HepG2 (cell line): ENCODE data around the gene UGCG.

Experiments
- GABPA ChIP-seq, 2 experiments: IDR thresholded peaks; 2 replicates each; pipeline ENCODE4 v1.6.1; 2011 to 2016; ENCODE audit warnings: low read depth in 2 of 2, low read length in 1 of 2, missing biosample characterization in 1 of 2, missing genetic modification characterization in 1 of 2
- JARID2 ChIP-seq: sonication (generic); formaldehyde crosslinking; IDR thresholded peaks from 2 replicates; pipeline ENCODE4 v1.8.1; 2023; ENCODE audit warnings: missing genetic modification reagents, inconsistent platforms; ENCODE audit not compliant: insufficient replicate concordance
- RAD21 ChIP-seq: fragments of 450-650 bp; formaldehyde crosslinking; IDR thresholded peaks from 2 replicates; pipeline ENCODE4 v1.5.0; 2020; ENCODE audit warnings: mild to moderate bottlenecking
- TSC22D2 ChIP-seq: sonication (generic); formaldehyde crosslinking; IDR thresholded peaks from 2 replicates; pipeline ENCODE4 v1.5.1; 2020; ENCODE audit warnings: missing genetic modification reagents, mild to moderate bottlenecking, borderline replicate concordance
- UBTF ChIP-seq: sonication (generic); formaldehyde crosslinking; IDR thresholded peaks from 2 replicates; pipeline ENCODE4 v1.4.0; 2020; ENCODE audit warnings: mild to moderate bottlenecking, missing genetic modification reagents
- ZBTB14 ChIP-seq: sonication (generic); formaldehyde crosslinking; IDR thresholded peaks from 2 replicates; pipeline ENCODE4 v1.4.0; 2020; ENCODE audit warnings: missing genetic modification reagents
- TF ChIP-seq, protein P1 (sequence below): sonication (generic); formaldehyde crosslinking; IDR thresholded peaks from 2 replicates; pipeline ENCODE4 v1.5.0; 2020; ENCODE audit warnings: mild to moderate bottlenecking, missing genetic modification reagents, moderate library complexity

GRCh38 chr9:111924281-111924680 lies 27.7 kb downstream of the UGCG start:
- TF ChIP-seq JARID2 (CRISPR knock-in tag) (no peak), TSC22D2 (CRISPR knock-in tag) (no peak), RAD21 (CRISPR knock-in tag) (no peak), UBTF (CRISPR knock-in tag) (no peak), ZBTB14 (CRISPR knock-in tag) (no peak), GABPA (IDR thresholded peaks at IDR 0.05; ENCODE audit: low read depth, low read length) (no peak), GABPA (CRISPR knock-in tag; IDR thresholded peaks at IDR 0.05; ENCODE audit: low read depth) (no peak)
- TF ChIP-seq, protein P1, sequence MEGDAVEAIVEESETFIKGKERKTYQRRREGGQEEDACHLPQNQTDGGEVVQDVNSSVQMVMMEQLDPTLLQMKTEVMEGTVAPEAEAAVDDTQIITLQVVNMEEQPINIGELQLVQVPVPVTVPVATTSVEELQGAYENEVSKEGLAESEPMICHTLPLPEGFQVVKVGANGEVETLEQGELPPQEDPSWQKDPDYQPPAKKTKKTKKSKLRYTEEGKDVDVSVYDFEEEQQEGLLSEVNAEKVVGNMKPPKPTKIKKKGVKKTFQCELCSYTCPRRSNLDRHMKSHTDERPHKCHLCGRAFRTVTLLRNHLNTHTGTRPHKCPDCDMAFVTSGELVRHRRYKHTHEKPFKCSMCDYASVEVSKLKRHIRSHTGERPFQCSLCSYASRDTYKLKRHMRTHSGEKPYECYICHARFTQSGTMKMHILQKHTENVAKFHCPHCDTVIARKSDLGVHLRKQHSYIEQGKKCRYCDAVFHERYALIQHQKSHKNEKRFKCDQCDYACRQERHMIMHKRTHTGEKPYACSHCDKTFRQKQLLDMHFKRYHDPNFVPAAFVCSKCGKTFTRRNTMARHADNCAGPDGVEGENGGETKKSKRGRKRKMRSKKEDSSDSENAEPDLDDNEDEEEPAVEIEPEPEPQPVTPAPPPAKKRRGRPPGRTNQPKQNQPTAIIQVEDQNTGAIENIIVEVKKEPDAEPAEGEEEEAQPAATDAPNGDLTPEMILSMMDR (CRISPR knock-in tag) = no peak
